ENCODE results near the gene DYNC1I1. TPM values are rescaled to one million over a fixed set of nuclear protein-coding genes. Genes with fewer than 3 reads are reported as not detected.

Gene DYNC1I1
- total RNA-seq, 1 donor from 2014 or later: 1.6 TPM

- DNase-seq (ENCODE audit: low spot score, unreplicated experiment): no peak
- H3K27ac Mint-ChIP-seq: no peak overlapping the region
- no peaks in the 10 kb centered on the region for H3K9me3 Mint-ChIP-seq (ENCODE audit: low read depth)
- no peak for TF ChIP-seq CTCF (IDR thresholded peaks at IDR 0.05; ENCODE audit: unreplicated experiment)
- H3K27me3 Mint-ChIP-seq: no peaks in the 10 kb centered on the region
- H3K36me3 Mint-ChIP-seq (ENCODE audit: insufficient read depth): no peaks in the 10 kb centered on the region
- H3K4me1 Mint-ChIP-seq (ENCODE audit: low read depth): no peaks in the 10 kb centered on the region
- H3K4me3 Mint-ChIP-seq (ENCODE audit: low read depth): no peak overlapping the region
These were observed 50.4 kb downstream of the DYNC1I1 start for GRCh38 chr7:95822717-95823116.

- H3K4me3 Mint-ChIP-seq (ENCODE audit: low read depth): no peak overlapping the region
These were observed 52.3 kb downstream of the DYNC1I1 start for GRCh38 chr7:95824616-95825015.

GRCh38 chr7:95828824-95829790 lies 56.8 kb downstream of the DYNC1I1 start:
- DNase-seq (ENCODE audit: low spot score, unreplicated experiment): no peak
- H3K27ac Mint-ChIP-seq: no peak overlapping the region
- no peaks in the 10 kb centered on the region for H3K9me3 Mint-ChIP-seq (ENCODE audit: low read depth)
- no peaks in the 10 kb centered on the region for H3K27me3 Mint-ChIP-seq
- no peak for TF ChIP-seq CTCF (IDR thresholded peaks at IDR 0.05; ENCODE audit: unreplicated experiment)
- H3K4me1 Mint-ChIP-seq (ENCODE audit: low read depth): no peaks in the 10 kb centered on the region
- H3K36me3 Mint-ChIP-seq (ENCODE audit: insufficient read depth): no peaks in the 10 kb centered on the region
- H3K4me3 Mint-ChIP-seq (ENCODE audit: low read depth): no peak overlapping the region

More at GRCh38 chr7:95824616-95825015, 52.3 kb downstream of the DYNC1I1 start:
- DNase-seq (ENCODE audit: low spot score, unreplicated experiment): no peak
- no peaks in the 10 kb centered on the region for H3K4me1 Mint-ChIP-seq (ENCODE audit: low read depth)
- H3K36me3 Mint-ChIP-seq (ENCODE audit: insufficient read depth): no peaks in the 10 kb centered on the region
- no peak for TF ChIP-seq CTCF (IDR thresholded peaks at IDR 0.05; ENCODE audit: unreplicated experiment)
- no peaks in the 10 kb centered on the region for H3K27me3 Mint-ChIP-seq
- H3K27ac Mint-ChIP-seq: no peak overlapping the region
- no peaks in the 10 kb centered on the region for H3K9me3 Mint-ChIP-seq (ENCODE audit: low read depth)

- peaks cover 3% of the 10 kb centered on the region for H3K36me3 Mint-ChIP-seq (ENCODE audit: insufficient read depth)
- H3K27me3 Mint-ChIP-seq: no peaks in the 10 kb centered on the region
- no peak overlapping the region for H3K4me3 Mint-ChIP-seq (ENCODE audit: low read depth)
- peaks cover 16% of the 10 kb centered on the region for H3K4me1 Mint-ChIP-seq (ENCODE audit: low read depth)
- peaks cover 7% of the 10 kb centered on the region for H3K9me3 Mint-ChIP-seq (ENCODE audit: low read depth)
- peak; percentile 45 for TF ChIP-seq CTCF (IDR thresholded peaks at IDR 0.05; ENCODE audit: unreplicated experiment)
- no peak for DNase-seq (ENCODE audit: low spot score, unreplicated experiment)
- no peak overlapping the region for H3K27ac Mint-ChIP-seq
These were observed 68.9 kb downstream of the DYNC1I1 start for GRCh38 chr7:95840953-95841950.

GRCh38 chr7:95843286-95843685 lies 70.9 kb downstream of the DYNC1I1 start:
- Mint-ChIP-seq H3K27ac (peak overlapping the region; percentile 55), H3K36me3 (ENCODE audit: insufficient read depth) (no peaks in the 10 kb centered on the region), H3K27me3 (no peaks in the 10 kb centered on the region), H3K9me3 (ENCODE audit: low read depth) (no peaks in the 10 kb centered on the region), H3K4me3 (ENCODE audit: low read depth) (no peak overlapping the region), H3K4me1 (ENCODE audit: low read depth) (peaks cover 24% of the 10 kb centered on the region)
- TF ChIP-seq CTCF (IDR thresholded peaks at IDR 0.05; ENCODE audit: unreplicated experiment): peak; percentile 31
- DNase-seq (ENCODE audit: low spot score, unreplicated experiment): no peak
